DND-41 (cell line): ENCODE results near the gene SLCO4A1.

Experiments used
- ATAC-seq: fragments of 200-7000 bp; cut with Tn5 transposase; 3 replicates; pipeline ENCODE4 v1.9.1; 2021; ENCODE audit warnings: low read depth; ENCODE audit not compliant: insufficient read depth
- DNase-seq: peaks from one replicate; pipeline ENCODE4 v3.0.0-alpha.2; 2020
- H2AFZ ChIP-seq: 2 replicates; pipeline ENCODE4 v1.6.0; 2012; ENCODE audit warnings: low read depth, low read length
- H3K27ac ChIP-seq: 2 replicates; pipeline ENCODE4 v1.5.1; 2012; ENCODE audit warnings: low read length, inconsistent platforms
- H3K27me3 ChIP-seq: fragments of 200-600 bp; sonication (generic); 2 replicates; pipeline ENCODE4 v1.6.0; 2012; ENCODE audit warnings: low read length, mild to moderate bottlenecking, inconsistent platforms; ENCODE audit not compliant: insufficient read depth, poor library complexity
- H3K36me3 ChIP-seq: 2 replicates; pipeline ENCODE4 v1.5.1; 2012; ENCODE audit warnings: low read length, inconsistent platforms; ENCODE audit not compliant: insufficient read depth
- H3K4me1 ChIP-seq: 2 replicates; pipeline ENCODE4 v1.5.1; 2012; ENCODE audit warnings: mild to moderate bottlenecking, low read length; ENCODE audit not compliant: insufficient read depth
- H3K4me2 ChIP-seq: 2 replicates; pipeline ENCODE4 v1.6.0; 2012; ENCODE audit warnings: mild to moderate bottlenecking, moderate library complexity, low read length, inconsistent platforms; ENCODE audit not compliant: insufficient read depth
- H3K4me3 ChIP-seq, 2 experiments: fragments of 200-600 bp in 1 of 2; shearing (Covaris generic) in 1 of 2; 2 replicates each; pipeline ENCODE4 v1.5.1; 2012 to 2016; ENCODE audit warnings: inconsistent platforms in 2 of 2, low read length in 2 of 2, mild to moderate bottlenecking in 2 of 2, low read depth in 1 of 2, moderate library complexity in 1 of 2
- H3K79me2 ChIP-seq: 2 replicates; pipeline ENCODE4 v1.6.0; 2012; ENCODE audit warnings: low read length, inconsistent platforms; ENCODE audit not compliant: insufficient read depth
- H3K9ac ChIP-seq: 2 replicates; pipeline ENCODE4 v1.6.0; 2012; ENCODE audit warnings: low read depth, mild to moderate bottlenecking, inconsistent platforms, low read length, moderate library complexity
- H3K9me3 ChIP-seq: 2 replicates; pipeline ENCODE4 v1.5.1; 2012; ENCODE audit warnings: low read length, moderate library complexity, mild to moderate bottlenecking, inconsistent platforms; ENCODE audit not compliant: insufficient read depth, severe bottlenecking
- H4K20me1 ChIP-seq: 2 replicates; pipeline ENCODE4 v1.6.0; 2012; ENCODE audit warnings: low read length; ENCODE audit not compliant: insufficient read depth
- EZH2 ChIP-seq: IDR thresholded peaks from 3 replicates; pipeline ENCODE4 v1.6.1; 2012; ENCODE audit warnings: borderline replicate concordance, low read depth, mild to moderate bottlenecking, moderate library complexity, low read length, inconsistent platforms; ENCODE audit not compliant: severe bottlenecking
- TF ChIP-seq, protein P1 (sequence below): IDR thresholded peaks from 2 replicates; pipeline ENCODE4 v1.5.1; 2012; ENCODE audit warnings: borderline replicate concordance, low read length, moderate library complexity, mild to moderate bottlenecking; ENCODE audit not compliant: poor library complexity, severe bottlenecking; ENCODE audit errors: extremely low read depth

The SLCO4A1 gene

DNA sequence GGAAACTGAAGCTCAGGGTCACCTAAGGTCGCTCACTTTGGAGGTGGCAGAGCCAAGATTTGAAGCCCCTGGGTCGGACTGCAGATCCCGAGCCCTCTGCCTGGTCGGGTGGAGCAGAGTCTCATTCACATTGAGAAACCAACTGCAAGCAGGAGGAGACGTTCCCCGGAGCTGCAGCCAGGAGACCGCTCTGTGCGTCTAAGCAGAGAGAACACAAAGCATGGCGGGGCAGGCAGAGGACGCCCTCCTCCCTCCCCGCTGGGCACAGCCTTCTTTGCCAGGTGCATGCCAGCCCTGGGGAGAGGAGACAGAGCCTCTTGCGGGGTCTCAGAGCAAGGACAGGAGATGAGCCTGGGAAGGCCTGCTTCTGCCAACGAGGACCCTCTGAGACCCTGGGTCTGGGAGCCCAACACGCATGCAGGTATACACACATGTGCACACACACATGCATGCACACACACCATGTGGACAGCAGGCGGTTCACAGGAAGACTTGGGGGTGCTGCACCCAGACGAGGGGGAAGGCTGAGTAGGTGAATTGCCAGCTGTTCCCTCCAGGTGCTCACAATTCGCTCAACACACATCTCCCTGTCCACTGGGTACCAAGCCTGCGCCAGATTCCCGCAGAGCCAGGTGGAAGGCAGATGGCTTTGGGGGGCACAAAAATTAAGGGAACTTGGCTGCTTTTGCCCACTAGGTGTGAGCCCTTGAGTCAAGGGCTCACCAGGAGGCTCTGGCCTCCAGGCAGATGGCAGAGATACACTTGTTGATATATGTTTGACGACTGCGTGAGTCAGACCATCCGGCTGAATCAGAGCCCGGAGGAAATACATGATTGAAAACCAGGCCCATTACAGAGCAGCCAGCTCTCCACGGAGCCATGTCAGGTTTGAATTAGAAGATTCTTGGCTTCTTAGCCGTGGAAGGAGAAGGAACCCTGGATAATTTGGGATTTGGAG, 60.9 kb downstream of the SLCO4A1 start:
- no peaks in the 10 kb centered on the region for H3K36me3 ChIP-seq
- no peaks in the 10 kb centered on the region for H3K79me2 ChIP-seq
- peaks cover 9% of the 10 kb centered on the region for H3K27me3 ChIP-seq
- H3K4me3 ChIP-seq, result no peak overlapping the region
- ATAC-seq (no peak), DNase-seq (no peak)
- H4K20me1 ChIP-seq, result peaks cover 27% of the 10 kb centered on the region; the same call in 1 of the 2 replicates
- no peak for TF ChIP-seq EZH2
- TF ChIP-seq, protein P1, sequence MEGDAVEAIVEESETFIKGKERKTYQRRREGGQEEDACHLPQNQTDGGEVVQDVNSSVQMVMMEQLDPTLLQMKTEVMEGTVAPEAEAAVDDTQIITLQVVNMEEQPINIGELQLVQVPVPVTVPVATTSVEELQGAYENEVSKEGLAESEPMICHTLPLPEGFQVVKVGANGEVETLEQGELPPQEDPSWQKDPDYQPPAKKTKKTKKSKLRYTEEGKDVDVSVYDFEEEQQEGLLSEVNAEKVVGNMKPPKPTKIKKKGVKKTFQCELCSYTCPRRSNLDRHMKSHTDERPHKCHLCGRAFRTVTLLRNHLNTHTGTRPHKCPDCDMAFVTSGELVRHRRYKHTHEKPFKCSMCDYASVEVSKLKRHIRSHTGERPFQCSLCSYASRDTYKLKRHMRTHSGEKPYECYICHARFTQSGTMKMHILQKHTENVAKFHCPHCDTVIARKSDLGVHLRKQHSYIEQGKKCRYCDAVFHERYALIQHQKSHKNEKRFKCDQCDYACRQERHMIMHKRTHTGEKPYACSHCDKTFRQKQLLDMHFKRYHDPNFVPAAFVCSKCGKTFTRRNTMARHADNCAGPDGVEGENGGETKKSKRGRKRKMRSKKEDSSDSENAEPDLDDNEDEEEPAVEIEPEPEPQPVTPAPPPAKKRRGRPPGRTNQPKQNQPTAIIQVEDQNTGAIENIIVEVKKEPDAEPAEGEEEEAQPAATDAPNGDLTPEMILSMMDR, result no peak
- no peak overlapping the region for H2AFZ ChIP-seq
- no peak overlapping the region for H3K27ac ChIP-seq
- no peaks in the 10 kb centered on the region for H3K9me3 ChIP-seq
- H3K9ac ChIP-seq, result no peak overlapping the region
- H3K4me2 ChIP-seq, result no peak overlapping the region
- H3K4me1 ChIP-seq, result no peaks in the 10 kb centered on the region

DNA sequence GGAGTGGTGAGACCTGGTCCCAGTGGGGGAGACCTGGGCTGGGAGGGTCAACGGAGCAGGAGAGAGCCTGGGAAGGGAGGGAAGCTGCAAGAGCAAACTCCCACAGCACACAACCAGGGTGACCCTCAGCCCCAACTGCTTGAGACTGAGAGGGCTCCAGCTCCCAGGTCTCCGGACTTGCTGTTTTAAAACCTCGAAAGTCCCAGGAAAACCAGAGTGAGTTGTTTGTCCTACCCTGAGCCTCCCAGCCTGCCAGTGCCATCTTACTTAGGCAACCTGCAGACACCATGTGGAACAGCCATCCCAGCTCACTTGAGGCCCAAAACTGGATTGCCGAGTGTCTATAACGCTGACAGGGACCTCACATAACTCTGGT, 61.5 kb downstream of the SLCO4A1 start:
- H3K27ac ChIP-seq, result no peak overlapping the region
- H3K4me1 ChIP-seq, result no peaks in the 10 kb centered on the region
- no peaks in the 10 kb centered on the region for H3K36me3 ChIP-seq
- no peaks in the 10 kb centered on the region for H3K9me3 ChIP-seq
- peaks cover 9% of the 10 kb centered on the region for H3K27me3 ChIP-seq
- H4K20me1 ChIP-seq, result peaks cover 27% of the 10 kb centered on the region; the same call in 1 of the 2 replicates
- ATAC-seq, result no peak
- TF ChIP-seq EZH2, result no peak
- TF ChIP-seq, protein P1, result no peak
- H3K4me2 ChIP-seq, result no peak overlapping the region
- no peak overlapping the region for H3K9ac ChIP-seq
- no peak for DNase-seq
- H3K79me2 ChIP-seq, result no peaks in the 10 kb centered on the region
- no peak overlapping the region for H2AFZ ChIP-seq
- no peak overlapping the region for H3K4me3 ChIP-seq

DNA sequence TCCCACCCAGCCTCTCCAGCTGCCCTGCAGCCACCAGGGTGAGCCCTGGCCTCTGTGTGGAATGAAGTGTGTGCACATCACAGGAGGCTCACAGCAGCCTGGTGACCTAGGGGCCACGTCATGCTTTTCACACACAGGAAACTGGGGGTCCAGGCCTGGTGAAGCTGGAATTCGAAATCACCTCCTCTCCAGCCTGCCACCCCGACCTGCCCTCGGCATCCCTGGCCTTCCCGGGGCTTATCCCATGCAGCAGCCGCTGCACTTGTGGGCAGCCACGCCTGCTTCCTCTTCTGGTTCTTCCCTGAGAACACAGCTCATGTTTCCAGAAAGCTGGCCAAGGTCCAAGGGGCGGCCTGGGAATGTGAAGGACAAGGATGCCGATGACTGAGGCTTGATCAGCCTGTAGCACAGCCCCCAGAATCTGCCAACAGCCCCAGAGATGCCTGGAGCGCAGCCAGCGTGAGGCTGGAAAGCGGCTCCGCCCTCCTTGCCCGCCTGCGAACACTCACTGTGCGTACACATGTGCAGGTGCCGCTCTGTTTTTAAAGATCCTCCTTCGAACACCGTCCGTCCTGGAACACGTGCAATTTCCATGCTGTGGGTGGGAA, 62.1 kb downstream of the SLCO4A1 start:
- ATAC-seq, result no peak

More for the DNA sequence above, 62.1 kb downstream of the SLCO4A1 start:
- no peak for DNase-seq
- Histone ChIP-seq H3K4me2 (no peak overlapping the region), H3K4me1 (no peaks in the 10 kb centered on the region), H3K27me3 (peaks cover 9% of the 10 kb centered on the region), H3K36me3 (no peaks in the 10 kb centered on the region), H3K9ac (no peak overlapping the region), H3K79me2 (no peaks in the 10 kb centered on the region), H3K9me3 (no peaks in the 10 kb centered on the region), H4K20me1 (peaks cover 27% of the 10 kb centered on the region; the same call in 1 of the 2 replicates), H3K4me3 (no peak overlapping the region), H2AFZ (no peak overlapping the region), H3K27ac (no peak overlapping the region)
- TF ChIP-seq, protein P1, result no peak
- TF ChIP-seq EZH2, result no peak
